Mononuclear cell (primary cell): ENCODE measurements around the gene LIMCH1. TPM values are rescaled to one million over a fixed set of nuclear protein-coding genes. Genes with fewer than 3 reads are reported as not detected.

Experiments used
- H3K27me3 ChIP-seq: 2 replicates; pipeline ENCODE4 v1.6.0; 2011; ENCODE audit warnings: low read length, control low read depth; ENCODE audit not compliant: insufficient read depth
- H3K4me1 ChIP-seq: 2 replicates; pipeline ENCODE4 v1.5.1; 2011; ENCODE audit warnings: mild to moderate bottlenecking, low read length, control low read depth; ENCODE audit not compliant: insufficient read depth
- H3K4me3 ChIP-seq: 2 replicates; pipeline ENCODE4 v1.5.1; 2011; ENCODE audit warnings: mild to moderate bottlenecking, low read length, moderate library complexity
- H3K9me3 ChIP-seq: 2 replicates; pipeline ENCODE4 v1.5.1; 2011; ENCODE audit warnings: low read depth, mild to moderate bottlenecking, control low read depth, low read length
- total RNA-seq: library from RNA; depleted of rRNA; stranded (reverse); fragments of >200 nt; gene quantifications from one replicate; pipeline ENCODE4 v1.2.3, GENCODE V29; 2012

Gene LIMCH1
- total RNA-seq, 1 donor: 0.10 TPM

- no peak overlapping the region for H3K4me3 ChIP-seq
- no peaks in the 10 kb centered on the region for H3K9me3 ChIP-seq
- H3K4me1 ChIP-seq: no peaks in the 10 kb centered on the region
- H3K27me3 ChIP-seq: no peaks in the 10 kb centered on the region
Observed at GRCh38 chr4:41670530-41670929, 132.6 kb downstream of the LIMCH1 start.

- Histone ChIP-seq H3K9me3 (no peaks in the 10 kb centered on the region), H3K27me3 (no peaks in the 10 kb centered on the region), H3K4me1 (no peaks in the 10 kb centered on the region), H3K4me3 (no peak overlapping the region)
Observed at GRCh38 chr4:41670982-41671381, 133.0 kb downstream of the LIMCH1 start.

GRCh38 chr4:41678086-41678816 lies 140.3 kb downstream of the LIMCH1 start:
- Histone ChIP-seq H3K27me3 (no peaks in the 10 kb centered on the region), H3K4me3 (no peak overlapping the region), H3K9me3 (no peaks in the 10 kb centered on the region), H3K4me1 (no peaks in the 10 kb centered on the region)

- Histone ChIP-seq H3K4me1 (no peaks in the 10 kb centered on the region), H3K4me3 (no peak overlapping the region), H3K27me3 (no peaks in the 10 kb centered on the region), H3K9me3 (no peaks in the 10 kb centered on the region)
Observed at GRCh38 chr4:41678951-41679350, 141.0 kb downstream of the LIMCH1 start.

- Histone ChIP-seq H3K4me3 (no peak overlapping the region), H3K4me1 (no peaks in the 10 kb centered on the region), H3K27me3 (no peaks in the 10 kb centered on the region), H3K9me3 (no peaks in the 10 kb centered on the region)
Observed at GRCh38 chr4:41679991-41680390, 142.0 kb downstream of the LIMCH1 start.

- H3K9me3 ChIP-seq: no peaks in the 10 kb centered on the region
- H3K27me3 ChIP-seq: no peaks in the 10 kb centered on the region
- H3K4me1 ChIP-seq: no peaks in the 10 kb centered on the region
- no peak overlapping the region for H3K4me3 ChIP-seq
Observed at GRCh38 chr4:41681054-41681453, 143.1 kb downstream of the LIMCH1 start.

GRCh38 chr4:41683326-41683725 lies 145.4 kb downstream of the LIMCH1 start:
- Histone ChIP-seq H3K4me3 (no peak overlapping the region), H3K9me3 (no peaks in the 10 kb centered on the region), H3K27me3 (no peaks in the 10 kb centered on the region), H3K4me1 (no peaks in the 10 kb centered on the region)

GRCh38 chr4:41686893-41687292 lies 148.9 kb downstream of the LIMCH1 start:
- no peak overlapping the region for H3K4me3 ChIP-seq
- H3K9me3 ChIP-seq: no peaks in the 10 kb centered on the region
- H3K27me3 ChIP-seq: no peaks in the 10 kb centered on the region
- no peaks in the 10 kb centered on the region for H3K4me1 ChIP-seq

GRCh38 chr4:41687971-41688370 lies 150.0 kb downstream of the LIMCH1 start:
- no peak overlapping the region for H3K4me3 ChIP-seq
- H3K4me1 ChIP-seq: no peaks in the 10 kb centered on the region
- no peaks in the 10 kb centered on the region for H3K27me3 ChIP-seq
- H3K9me3 ChIP-seq: no peaks in the 10 kb centered on the region

GRCh38 chr4:41692717-41693345 lies 154.9 kb downstream of the LIMCH1 start:
- Histone ChIP-seq H3K27me3 (no peaks in the 10 kb centered on the region), H3K4me1 (no peaks in the 10 kb centered on the region), H3K9me3 (no peaks in the 10 kb centered on the region), H3K4me3 (no peak overlapping the region)

- Histone ChIP-seq H3K27me3 (peaks cover 6% of the 10 kb centered on the region), H3K4me3 (no peak overlapping the region), H3K9me3 (no peaks in the 10 kb centered on the region), H3K4me1 (no peaks in the 10 kb centered on the region)
Observed at GRCh38 chr4:41693629-41694028, 155.7 kb downstream of the LIMCH1 start.

GRCh38 chr4:41696131-41696530 lies 158.2 kb downstream of the LIMCH1 start:
- H3K4me1 ChIP-seq: no peaks in the 10 kb centered on the region
- H3K4me3 ChIP-seq: no peak overlapping the region
- peaks cover 6% of the 10 kb centered on the region for H3K27me3 ChIP-seq
- no peaks in the 10 kb centered on the region for H3K9me3 ChIP-seq

GRCh38 chr4:41696763-41697162 lies 158.8 kb downstream of the LIMCH1 start:
- no peaks in the 10 kb centered on the region for H3K9me3 ChIP-seq
- H3K4me1 ChIP-seq: no peaks in the 10 kb centered on the region
- H3K27me3 ChIP-seq: peaks cover 6% of the 10 kb centered on the region
- no peak overlapping the region for H3K4me3 ChIP-seq

- Histone ChIP-seq H3K9me3 (no peaks in the 10 kb centered on the region), H3K4me3 (no peak overlapping the region), H3K4me1 (no peaks in the 10 kb centered on the region), H3K27me3 (peaks cover 13% of the 10 kb centered on the region)
Observed at GRCh38 chr4:41701983-41702382, 164.0 kb downstream of the LIMCH1 start.

- H3K4me1 ChIP-seq: no peaks in the 10 kb centered on the region
- no peaks in the 10 kb centered on the region for H3K9me3 ChIP-seq
- H3K4me3 ChIP-seq: no peak overlapping the region
- peaks cover 13% of the 10 kb centered on the region for H3K27me3 ChIP-seq
Observed at GRCh38 chr4:41702770-41703169, 164.8 kb downstream of the LIMCH1 start.

GRCh38 chr4:41703785-41704184 lies 165.8 kb downstream of the LIMCH1 start:
- peaks cover 7% of the 10 kb centered on the region for H3K27me3 ChIP-seq
- no peaks in the 10 kb centered on the region for H3K9me3 ChIP-seq
- H3K4me3 ChIP-seq: no peak overlapping the region
- no peaks in the 10 kb centered on the region for H3K4me1 ChIP-seq
